Measurements from ENCODE around the gene FCN1.

Gene FCN1

GRCh38 chr9:134913041-134913712 lies 4.5 kb downstream of the FCN1 start:
- no peak for DNase-seq

GRCh38 chr9:134912126-134912840 lies 5.4 kb downstream of the FCN1 start:
- no peak for DNase-seq

DNA sequence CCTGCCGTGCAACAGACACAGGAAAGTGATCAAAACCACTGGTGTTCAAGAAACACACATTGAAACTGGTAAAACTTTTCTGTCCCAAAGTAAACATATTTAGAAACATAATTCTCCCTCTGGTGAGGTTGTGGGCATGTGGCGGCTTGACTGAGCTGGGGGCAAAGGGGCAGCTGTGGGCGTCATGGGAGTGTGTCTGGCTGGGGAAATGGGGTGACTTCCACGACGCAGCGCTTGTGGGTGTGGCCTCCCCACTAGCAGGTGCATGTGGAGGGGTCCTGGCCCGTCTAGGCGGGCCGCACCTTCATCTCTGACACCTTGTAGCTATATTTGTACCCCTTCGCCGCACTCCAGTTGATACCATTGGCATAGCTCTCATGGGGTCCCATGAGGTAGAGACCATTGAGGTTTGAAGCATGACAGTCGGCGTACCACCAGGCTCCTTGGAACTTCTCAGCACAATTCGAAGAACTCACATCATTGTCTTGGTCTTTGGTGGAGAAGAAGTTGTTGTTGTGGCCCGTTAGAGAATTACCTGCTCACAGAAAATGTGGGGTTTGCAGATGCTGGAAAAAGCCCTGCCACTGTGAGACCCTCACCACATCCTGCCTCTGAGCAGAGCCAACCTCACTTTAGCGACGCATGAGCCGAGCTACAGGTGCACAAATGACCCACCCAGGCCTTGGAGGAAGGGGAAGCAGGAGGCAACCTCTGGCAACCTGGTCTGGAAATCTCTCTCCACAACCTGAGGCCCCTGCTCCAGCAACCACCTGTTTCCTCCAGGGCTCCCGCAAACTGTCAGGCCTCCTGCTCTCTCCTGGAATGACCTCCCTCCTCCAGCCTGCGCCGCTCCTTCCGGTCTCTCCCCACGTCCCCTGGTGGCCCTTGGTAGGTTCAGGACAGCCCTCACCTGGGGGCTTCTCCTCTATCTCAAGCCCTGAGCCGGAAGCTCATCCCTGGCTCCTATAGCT lies 7.9 kb downstream of the FCN1 start:
- no peak for DNase-seq

DNA sequence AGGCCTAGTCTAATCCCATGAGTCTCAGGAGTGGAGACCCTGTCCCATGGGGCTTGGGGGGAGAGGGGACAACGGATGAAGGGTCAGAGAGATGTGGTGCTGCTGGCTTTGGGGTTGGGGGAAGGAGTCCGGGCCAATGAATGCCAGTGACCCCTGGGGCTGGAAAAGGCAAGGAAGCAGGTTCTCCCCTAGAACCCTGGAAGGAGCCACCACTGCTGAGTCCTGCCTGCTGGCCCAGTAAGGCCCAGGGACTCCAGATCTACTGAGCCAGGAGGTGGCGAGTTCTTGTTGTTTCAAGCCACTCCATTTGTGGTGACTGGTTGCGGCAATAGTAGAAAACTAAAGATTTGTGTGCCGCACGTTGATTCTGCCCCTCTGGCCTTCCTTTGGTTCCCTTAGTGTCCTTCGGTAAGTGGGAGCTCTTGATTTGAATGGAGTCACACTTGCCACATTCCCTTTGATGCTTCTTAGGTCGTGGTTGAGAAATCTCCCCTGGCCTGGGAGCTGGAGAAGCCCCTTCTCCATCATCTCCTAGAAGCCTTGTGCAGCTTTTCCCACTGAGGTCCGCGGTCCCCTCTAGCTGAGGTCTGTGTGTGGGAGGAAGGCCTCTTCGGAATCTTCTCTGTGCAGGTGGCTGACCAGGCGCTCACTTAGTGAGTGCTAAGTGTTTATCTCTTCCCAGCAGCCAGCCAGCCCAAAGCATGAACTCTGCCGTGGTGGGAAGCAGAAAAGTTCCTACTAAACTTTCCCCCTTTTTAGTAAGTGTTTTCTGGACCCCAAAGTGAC lies 9.0 kb downstream of the FCN1 start:
- no peak for DNase-seq

GRCh38 chr9:134902936-134903335 lies 14.8 kb downstream of the FCN1 start:
- DNase-seq = no peak

DNA sequence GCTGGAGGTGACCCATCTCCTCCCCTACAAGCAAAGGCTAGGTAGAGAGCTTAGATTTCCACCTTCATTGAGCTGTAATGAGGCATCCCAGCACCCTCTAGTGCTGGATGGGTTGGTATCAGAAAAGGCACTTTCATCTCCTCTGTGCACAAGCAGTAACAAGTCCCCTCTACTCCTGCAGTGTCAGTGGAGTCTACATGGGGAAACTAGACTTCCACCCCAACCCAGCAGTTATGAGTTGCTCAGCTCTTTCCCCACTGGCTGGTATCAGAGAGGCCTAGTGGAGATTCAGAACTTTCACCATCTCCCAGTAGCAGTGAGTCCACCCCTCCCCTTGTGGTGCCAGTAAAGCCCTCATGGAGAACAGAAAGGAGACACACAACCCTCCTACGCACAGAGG lies 17.9 kb downstream of the FCN1 start:
- no peak for DNase-seq

- DNase-seq = no peak
Measured at GRCh38 chr9:134899168-134899567, 18.5 kb downstream of the FCN1 start.

DNA sequence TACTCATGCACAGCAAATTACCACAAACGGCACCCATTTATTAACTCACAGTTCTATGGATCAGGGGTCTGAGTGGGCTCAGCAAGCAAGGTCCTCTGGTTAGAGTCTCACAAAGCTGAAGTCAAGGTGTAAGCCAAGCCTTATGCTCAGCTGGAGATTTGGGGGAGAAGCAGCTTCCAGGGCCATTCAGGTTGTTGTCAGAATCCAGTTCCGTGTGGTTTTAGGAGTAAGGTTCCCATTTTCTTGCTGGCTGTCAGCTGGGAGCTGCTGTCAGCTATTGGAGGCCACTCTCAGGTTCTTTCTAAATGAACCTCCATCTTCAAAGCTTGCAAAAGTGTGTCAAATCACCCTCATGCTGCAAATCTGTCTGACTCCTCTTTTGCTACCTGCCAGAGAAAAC lies 19.4 kb downstream of the FCN1 start:
- DNase-seq = no peak

DNA sequence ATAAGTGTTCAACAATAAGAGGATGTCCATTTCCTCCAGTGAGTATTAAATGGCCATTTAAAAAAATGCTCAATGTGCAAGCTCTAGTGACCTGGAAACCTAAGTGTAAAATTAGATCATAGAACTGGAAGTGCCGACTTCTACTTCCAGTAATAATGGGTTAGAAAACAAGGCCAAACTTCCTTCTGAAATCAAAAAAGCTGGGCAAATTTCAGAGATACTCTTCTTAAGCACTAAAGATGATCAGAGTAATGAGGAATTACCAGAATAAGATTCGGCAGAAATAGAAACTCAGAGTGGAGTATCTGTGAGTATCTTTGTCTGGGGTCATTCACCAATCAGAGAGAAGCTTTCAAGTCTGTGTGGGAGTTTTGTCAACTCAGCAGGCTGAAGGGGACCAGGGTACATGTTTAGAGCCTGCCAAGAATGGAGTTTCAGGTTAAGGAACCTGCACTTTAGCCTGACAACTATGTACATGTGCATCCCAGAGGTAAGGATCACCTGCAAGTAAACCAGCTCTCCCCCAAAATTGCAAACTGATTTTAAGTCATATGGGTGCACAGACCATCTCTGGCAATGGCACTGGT lies 20.0 kb downstream of the FCN1 start:
- no peak for DNase-seq

DNA sequence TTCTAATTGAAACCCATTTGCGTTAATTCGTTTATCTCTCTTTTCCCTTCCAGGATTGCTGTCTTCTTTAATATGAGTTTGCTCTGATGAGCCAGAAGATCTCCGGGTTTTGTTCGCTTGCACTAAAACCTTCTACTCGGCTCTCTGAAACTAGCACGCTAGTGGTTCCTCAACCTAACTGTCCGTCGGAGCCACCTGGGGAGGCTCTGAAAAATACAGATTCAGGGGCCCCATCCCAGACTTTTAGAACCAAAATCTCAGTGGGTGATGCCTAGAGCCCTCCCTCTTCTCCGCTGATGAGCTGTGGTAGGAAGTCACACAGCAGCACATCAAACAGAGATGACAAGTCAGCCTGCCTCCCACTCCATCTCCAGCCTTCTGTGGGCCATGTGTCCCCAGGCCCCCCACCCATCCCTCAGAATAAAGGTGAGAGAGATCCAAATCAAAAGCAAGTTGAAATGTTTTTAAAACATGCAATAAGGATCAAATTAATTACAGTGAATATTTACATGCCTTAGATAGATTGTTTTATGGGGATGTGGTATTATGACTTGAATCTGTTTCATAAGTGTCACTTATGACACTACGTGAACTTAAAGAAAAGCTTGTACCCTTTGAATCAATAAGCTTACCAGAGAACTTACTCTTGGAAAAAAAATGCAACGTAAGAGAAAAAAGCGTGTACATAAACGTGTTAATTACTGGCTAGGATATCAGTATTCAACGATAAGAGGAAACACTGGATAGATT lies 20.7 kb downstream of the FCN1 start:
- no peak for DNase-seq

DNA sequence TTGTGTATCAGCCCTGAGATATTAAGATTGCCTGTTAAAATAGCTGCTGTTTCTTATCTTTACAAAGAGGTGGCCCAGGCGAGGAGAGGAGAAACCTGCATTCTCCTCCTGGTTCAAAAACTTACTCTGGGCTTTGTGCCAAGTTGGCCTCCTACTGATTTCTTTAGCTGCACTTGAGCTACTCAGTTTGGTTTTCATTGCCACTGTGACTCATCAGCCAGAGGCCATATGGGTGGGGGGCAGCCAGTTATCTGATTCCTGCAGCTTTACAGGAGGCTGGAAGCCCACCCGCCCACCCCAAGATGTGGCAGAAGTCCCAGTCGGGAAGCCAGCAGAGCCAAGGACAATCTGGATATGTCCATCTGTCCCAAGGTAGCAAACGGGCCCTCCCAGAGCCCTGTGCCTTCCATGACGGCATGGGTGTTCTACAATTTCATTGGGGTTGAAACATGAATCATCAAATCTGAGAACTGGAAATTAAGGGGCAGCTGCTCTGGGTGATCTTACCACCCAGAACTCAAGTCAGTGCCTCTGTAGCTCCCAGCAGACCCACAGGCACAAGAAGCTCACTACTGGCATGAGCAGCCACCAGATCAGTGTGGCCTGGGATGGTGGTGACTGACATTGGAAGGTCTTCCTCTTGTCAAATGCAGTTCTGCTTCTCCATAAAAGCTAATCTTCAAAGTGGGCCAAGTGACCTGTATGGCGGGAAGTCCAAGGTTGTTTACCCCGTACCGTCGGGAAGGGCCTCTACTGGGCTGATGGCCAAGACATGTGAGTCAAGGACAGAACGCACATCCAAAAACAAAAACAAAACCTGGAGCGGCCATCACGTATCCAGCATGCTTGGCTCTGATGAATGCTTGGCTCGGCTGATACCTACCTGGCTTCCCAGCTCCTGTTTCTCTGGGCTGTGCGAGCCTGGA lies 21.5 kb downstream of the FCN1 start:
- no peak for DNase-seq

- DNase-seq = no peak
Measured at GRCh38 chr9:134895567-134895907, 22.2 kb downstream of the FCN1 start.

GRCh38 chr9:134895097-134895496 lies 22.6 kb downstream of the FCN1 start:
- no peak for DNase-seq

DNA sequence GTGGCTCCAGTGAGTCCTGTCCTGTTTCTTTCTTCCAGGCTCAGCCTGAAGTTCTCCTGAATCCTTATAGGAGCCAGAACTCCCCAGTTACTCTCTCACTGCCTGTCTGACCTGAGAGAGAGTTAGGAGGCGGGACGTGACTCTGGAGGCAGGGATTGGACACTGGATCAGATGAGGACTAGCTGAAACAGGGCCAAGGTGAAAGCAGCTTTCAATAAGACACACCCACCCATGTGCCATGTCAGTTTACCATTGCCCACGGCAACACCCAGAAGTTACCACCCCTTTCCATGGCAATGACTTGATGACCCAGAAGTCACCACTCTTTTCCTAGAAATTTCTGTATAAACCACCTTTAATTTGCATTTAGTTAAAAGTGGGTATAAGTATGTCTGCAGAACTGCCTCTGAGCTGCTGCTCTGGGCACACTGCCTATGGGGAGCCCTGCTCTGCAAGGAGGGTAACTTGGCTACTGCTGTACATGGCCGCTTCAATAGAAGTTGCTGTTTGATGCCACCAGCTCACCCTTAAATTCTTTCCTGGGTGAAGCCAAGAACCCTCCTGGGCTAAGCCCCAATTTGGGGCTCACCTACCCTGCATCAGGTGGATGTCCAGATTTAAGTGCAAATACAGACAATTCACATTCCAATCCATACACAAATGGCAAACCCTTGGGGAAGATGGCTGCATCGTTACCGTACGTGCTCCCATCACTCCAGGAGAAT lies 23.4 kb downstream of the FCN1 start:
- no peak for DNase-seq

GRCh38 chr9:134892820-134893420 lies 24.8 kb downstream of the FCN1 start:
- DNase-seq = no peak

DNA sequence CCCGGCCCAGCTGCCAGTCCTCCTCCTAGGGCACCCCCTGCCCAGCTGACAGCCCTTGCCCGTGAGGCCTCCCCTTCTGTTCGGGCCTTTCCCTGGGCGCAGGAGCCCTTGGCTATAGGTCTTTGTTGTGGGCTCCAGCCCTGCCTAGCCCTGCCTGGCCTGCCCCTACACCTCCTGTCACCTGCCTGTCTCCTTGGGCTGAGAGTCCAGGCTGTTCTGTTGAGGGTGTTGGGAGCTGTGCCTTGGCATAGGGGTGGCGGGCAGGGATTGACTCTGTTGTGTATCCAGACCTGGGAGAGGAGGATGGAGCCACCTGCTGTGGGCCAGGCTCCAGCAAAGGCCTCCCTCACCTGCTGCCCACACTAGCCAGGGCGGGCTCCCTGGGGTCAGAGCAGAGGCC lies 25.5 kb downstream of the FCN1 start:
- no peak for DNase-seq

GRCh38 chr9:134891713-134892112 lies 26.0 kb downstream of the FCN1 start:
- no peak for DNase-seq

DNA sequence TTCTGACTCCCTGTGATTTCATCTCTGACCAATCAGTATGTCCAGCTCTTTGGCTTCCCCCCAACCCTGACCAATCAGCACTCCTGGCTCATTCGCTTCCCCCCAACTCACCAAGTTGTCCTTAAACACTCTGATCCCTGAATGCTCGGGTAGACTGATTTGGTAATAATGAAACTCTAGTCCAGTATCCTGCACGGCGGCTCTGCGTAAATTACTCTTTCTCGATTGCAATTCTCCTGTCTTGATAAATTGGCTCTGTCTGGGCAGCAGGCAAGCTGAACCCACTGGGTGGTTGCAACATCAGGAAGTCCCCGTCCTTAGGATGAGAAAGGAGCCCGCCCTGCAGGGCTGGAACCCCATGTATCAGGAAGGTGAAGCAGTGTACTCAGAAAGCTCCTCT lies 26.7 kb downstream of the FCN1 start:
- DNase-seq = no peak

- no peak for DNase-seq
Measured at GRCh38 chr9:134890155-134890495, 27.6 kb downstream of the FCN1 start.

Measured in CD4-positive, alpha-beta T cell treated with Interleukin-12 subunit alpha and Interleukin-12 subunit beta, for 1 hour (primary cell).